Natural killer cell (primary cell): ENCODE results near the gene MAPRE2. TPM values are rescaled to one million over a fixed set of nuclear protein-coding genes. Genes with fewer than 3 reads are reported as not detected.

Experiments used
- ATAC-seq, 3 donors: fragments of 150-1000 bp in 2 of 3; fragments of 200-7000 bp in 1 of 3; cut with Tn5 transposase; 1 replicate in 1 of 3; 2 replicates in 2 of 3; pipeline ENCODE4 v1.10.0; 2021; ENCODE audit warnings: mild to moderate bottlenecking in 2 of 3, moderate library complexity in 2 of 3
- DNase-seq, 2 donors: peaks; one replicate each; pipeline versions ENCODE4 v3.0.0 to v3.0.0-alpha.2; 2013 to 2021; ENCODE audit warnings: mixed read lengths in 1 of 2
- H3K27ac ChIP-seq: one replicate; pipeline ENCODE4 v1.5.1; 2013; ENCODE audit warnings: mild to moderate bottlenecking, low read length
- H3K27me3 ChIP-seq: one replicate; pipeline ENCODE4 v1.6.1; 2013; ENCODE audit warnings: low read length; ENCODE audit not compliant: control insufficient read depth, insufficient read depth
- H3K36me3 ChIP-seq: one replicate; pipeline ENCODE4 v1.6.1; 2013; ENCODE audit warnings: low read length; ENCODE audit not compliant: control insufficient read depth, insufficient read depth
- H3K4me1 ChIP-seq: one replicate; pipeline ENCODE4 v1.6.1; 2013; ENCODE audit warnings: low read length; ENCODE audit not compliant: control insufficient read depth, insufficient read depth
- H3K4me3 ChIP-seq: one replicate; pipeline ENCODE4 v1.5.1; 2013; ENCODE audit warnings: low read length
- H3K9me3 ChIP-seq: one replicate; pipeline ENCODE4 v1.6.1; 2013; ENCODE audit warnings: low read length; ENCODE audit not compliant: control insufficient read depth, insufficient read depth
- H3K27ac Mint-ChIP-seq, 2 donors: one replicate each; pipeline ENCODE4 v1.8.0; 2022; ENCODE audit warnings: mild to moderate bottlenecking in 2 of 2, mixed read lengths in 2 of 2, moderate library complexity in 1 of 2
- H3K27me3 Mint-ChIP-seq, 2 donors: one replicate each; pipeline ENCODE4 v1.8.0; 2022; ENCODE audit warnings: low read depth in 2 of 2, mixed read lengths in 2 of 2
- H3K36me3 Mint-ChIP-seq: one replicate; pipeline ENCODE4 v1.8.0; 2022; ENCODE audit warnings: mixed read lengths
- H3K4me1 Mint-ChIP-seq, 2 donors: one replicate each; pipeline ENCODE4 v1.8.0; 2022; ENCODE audit warnings: mixed read lengths in 2 of 2
- H3K4me3 Mint-ChIP-seq: one replicate; pipeline ENCODE4 v1.8.0; 2022; ENCODE audit warnings: mild to moderate bottlenecking, moderate library complexity, mixed read lengths
- H3K9me3 Mint-ChIP-seq, 2 donors: one replicate each; pipeline ENCODE4 v1.8.0; 2022; ENCODE audit warnings: mixed read lengths in 2 of 2
- WGBS: methylation state at CpG from one replicate; pipeline ENCODE4 v1.1.7; 2013; ENCODE audit warnings: missing lambda C conversion rate; ENCODE audit not compliant: insufficient coverage; 5-methylcytosine and 5-hydroxymethylcytosine counted together
- intact Hi-C: fragments of 100-400 bp; cut with micrococcal nuclease; formaldehyde crosslinking; loops from one replicate; pipeline ENCODE4 v1.14.2; 2022
- total RNA-seq, 4 donors: library from RNA; stranded (reverse); fragments of 120-200 nt in 1 of 4; gene quantifications; one replicate each; pipeline versions ENCODE4 v1.2.3 to v1.2.4, GENCODE V29; 2013 to 2022
- TF ChIP-seq, protein P1 (sequence below): fragments of 200-600 bp; IDR thresholded peaks from one replicate; pipeline ENCODE4 v1.8.0; 2022; ENCODE audit warnings: antibody characterized with exemption

Gene MAPRE2
- total RNA-seq, 3 donors from 2014 or later (not counting 1 experiment from before 2014, with no cell fraction given), result 159 to 283 (median 207) TPM

- H3K4me3 Mint-ChIP-seq, result no peak overlapping the region
Observed at GRCh38 chr18:35117951-35118411, 76.8 kb downstream of the MAPRE2 start.

DNA sequence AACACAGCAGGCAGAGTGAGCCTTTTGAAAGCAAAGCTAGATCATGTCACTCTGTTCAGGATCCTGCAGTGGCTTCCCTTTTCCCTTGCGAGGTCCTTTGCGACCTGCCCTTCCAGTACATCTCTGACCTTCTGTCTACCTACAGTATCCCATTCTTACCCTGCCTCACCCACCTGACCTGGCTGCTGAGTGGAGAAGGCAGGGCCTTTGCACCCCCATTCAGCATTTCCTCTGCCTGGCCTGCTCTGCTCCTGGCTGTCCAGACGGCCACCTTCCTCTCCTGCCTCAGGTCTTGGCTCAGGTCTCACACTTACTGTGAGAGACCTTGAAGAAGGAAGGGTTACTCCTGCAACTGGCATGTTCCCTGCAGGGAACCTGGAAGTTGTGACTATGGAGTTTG, 77.4 kb downstream of the MAPRE2 start:
- H3K4me1 ChIP-seq, result peaks cover 38% of the 10 kb centered on the region
- H3K27me3 ChIP-seq, result no peaks in the 10 kb centered on the region
- 87% methylated on average over 3 of the region's 3 CpGs for WGBS
- Mint-ChIP-seq H3K27ac (peak overlapping the region; percentile 73 to 91), H3K4me1 (peaks cover 97 to 99% of the 10 kb centered on the region in 2 donors), H3K4me3 (peak overlapping the region; percentile 18), H3K27me3 (no peaks in the 10 kb centered on the region), H3K36me3 (no peaks in the 10 kb centered on the region), H3K9me3 (no peaks in the 10 kb centered on the region)
- TF ChIP-seq, protein P1, sequence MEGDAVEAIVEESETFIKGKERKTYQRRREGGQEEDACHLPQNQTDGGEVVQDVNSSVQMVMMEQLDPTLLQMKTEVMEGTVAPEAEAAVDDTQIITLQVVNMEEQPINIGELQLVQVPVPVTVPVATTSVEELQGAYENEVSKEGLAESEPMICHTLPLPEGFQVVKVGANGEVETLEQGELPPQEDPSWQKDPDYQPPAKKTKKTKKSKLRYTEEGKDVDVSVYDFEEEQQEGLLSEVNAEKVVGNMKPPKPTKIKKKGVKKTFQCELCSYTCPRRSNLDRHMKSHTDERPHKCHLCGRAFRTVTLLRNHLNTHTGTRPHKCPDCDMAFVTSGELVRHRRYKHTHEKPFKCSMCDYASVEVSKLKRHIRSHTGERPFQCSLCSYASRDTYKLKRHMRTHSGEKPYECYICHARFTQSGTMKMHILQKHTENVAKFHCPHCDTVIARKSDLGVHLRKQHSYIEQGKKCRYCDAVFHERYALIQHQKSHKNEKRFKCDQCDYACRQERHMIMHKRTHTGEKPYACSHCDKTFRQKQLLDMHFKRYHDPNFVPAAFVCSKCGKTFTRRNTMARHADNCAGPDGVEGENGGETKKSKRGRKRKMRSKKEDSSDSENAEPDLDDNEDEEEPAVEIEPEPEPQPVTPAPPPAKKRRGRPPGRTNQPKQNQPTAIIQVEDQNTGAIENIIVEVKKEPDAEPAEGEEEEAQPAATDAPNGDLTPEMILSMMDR, result no peak
- no peak for DNase-seq
- H3K36me3 ChIP-seq, result no peaks in the 10 kb centered on the region
- no peak overlapping the region for H3K27ac ChIP-seq
- no peaks in the 10 kb centered on the region for H3K9me3 ChIP-seq
- no peak overlapping the region for H3K4me3 ChIP-seq
- intact Hi-C loops, result no loop called here
- ATAC-seq, result no peak

More at GRCh38 chr18:35117951-35118411, 76.8 kb downstream of the MAPRE2 start:
- no peaks in the 10 kb centered on the region for H3K9me3 Mint-ChIP-seq
- H3K4me1 ChIP-seq, result peaks cover 32% of the 10 kb centered on the region
- H3K27ac Mint-ChIP-seq, result peak overlapping the region; percentile 73 to 91
- intact Hi-C loops, result no loop called here
- H3K27me3 Mint-ChIP-seq, result no peaks in the 10 kb centered on the region
- no peaks in the 10 kb centered on the region for H3K9me3 ChIP-seq
- H3K4me3 ChIP-seq, result no peak overlapping the region
- ATAC-seq (no peak), DNase-seq (no peak)
- no peaks in the 10 kb centered on the region for H3K36me3 ChIP-seq
- H3K4me1 Mint-ChIP-seq, result peaks cover 98 to 99% of the 10 kb centered on the region in 2 donors
- no peak overlapping the region for H3K27ac ChIP-seq
- TF ChIP-seq, protein P1, result no peak
- no peaks in the 10 kb centered on the region for H3K36me3 Mint-ChIP-seq
- H3K27me3 ChIP-seq, result no peaks in the 10 kb centered on the region
- WGBS, result 90% methylated on average over 7 of the region's 7 CpGs

- TF ChIP-seq, protein P1, result no peak
- peaks cover 47% of the 10 kb centered on the region for H3K4me1 ChIP-seq
- Mint-ChIP-seq H3K4me3 (no peak overlapping the region), H3K9me3 (no peaks in the 10 kb centered on the region), H3K4me1 (peaks cover 90 to 94% of the 10 kb centered on the region in 2 donors), H3K36me3 (no peaks in the 10 kb centered on the region), H3K27me3 (no peaks in the 10 kb centered on the region), H3K27ac (peak overlapping the region; percentile 91)
- H3K4me3 ChIP-seq, result no peak overlapping the region
- intact Hi-C loops, result no loop called here
- no peak overlapping the region for H3K27ac ChIP-seq
- H3K27me3 ChIP-seq, result no peaks in the 10 kb centered on the region
- H3K9me3 ChIP-seq, result peaks cover 5% of the 10 kb centered on the region
- no peak for DNase-seq
- 99% methylated on average over 3 of the region's 3 CpGs for WGBS
- ATAC-seq, result no peak
- H3K36me3 ChIP-seq, result no peaks in the 10 kb centered on the region
Observed at GRCh38 chr18:35121038-35121437, 79.8 kb downstream of the MAPRE2 start.

DNA sequence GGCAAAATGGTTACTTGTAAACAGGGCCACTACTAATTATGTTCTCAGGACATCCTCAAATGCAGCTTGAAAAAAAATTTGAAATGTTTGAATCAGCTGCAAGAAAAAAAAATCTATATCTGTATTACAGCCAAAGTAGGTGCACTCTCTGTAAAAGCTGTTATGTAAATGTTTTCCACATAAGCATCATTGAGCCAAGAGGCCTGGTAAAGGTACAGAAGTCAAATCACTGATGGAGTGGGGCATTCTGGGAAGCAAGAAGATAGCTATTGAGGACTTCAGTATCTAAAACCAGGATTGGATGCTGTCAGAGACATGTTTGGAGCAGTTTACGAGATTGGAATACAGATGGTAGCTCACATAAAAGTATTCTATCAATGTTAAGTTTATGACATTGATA, 80.3 kb downstream of the MAPRE2 start:
- peak overlapping the region; percentile 91 for H3K27ac Mint-ChIP-seq
- no peaks in the 10 kb centered on the region for H3K9me3 Mint-ChIP-seq
- H3K4me3 ChIP-seq, result no peak overlapping the region
- H3K9me3 ChIP-seq, result peaks cover 5% of the 10 kb centered on the region
- no peaks in the 10 kb centered on the region for H3K36me3 ChIP-seq
- ATAC-seq (no peak), DNase-seq (no peak)
- no peak overlapping the region for H3K27ac ChIP-seq
- TF ChIP-seq, protein P1, result no peak
- H3K27me3 Mint-ChIP-seq, result no peaks in the 10 kb centered on the region
- intact Hi-C loops, result no loop called here
- H3K4me1 ChIP-seq, result peaks cover 47% of the 10 kb centered on the region
- H3K36me3 Mint-ChIP-seq, result no peaks in the 10 kb centered on the region
- no peaks in the 10 kb centered on the region for H3K27me3 ChIP-seq
- peaks cover 90 to 94% of the 10 kb centered on the region in 2 donors for H3K4me1 Mint-ChIP-seq
- WGBS, result 100% methylated on average over 1 of the region's 1 CpG
- H3K4me3 Mint-ChIP-seq, result no peak overlapping the region
